HepG2 (cell line): ENCODE results near the gene PRELID2. TPM values are rescaled to one million over a fixed set of nuclear protein-coding genes. Genes with fewer than 3 reads are reported as not detected.
A peak's percentile ranks its signal among the peaks of the same experiment; 100 is the strongest.

ENCODE experiments used
- DR1 ChIP-seq: sonication (generic); formaldehyde crosslinking; IDR thresholded peaks from 2 replicates; pipeline ENCODE4 v1.8.0; 2021; ENCODE audit warnings: mild to moderate bottlenecking, missing genetic modification reagents, inconsistent platforms
- FOXP4 ChIP-seq: sonication (generic); formaldehyde crosslinking; IDR thresholded peaks from 2 replicates; pipeline ENCODE4 v1.4.0; 2020; ENCODE audit warnings: missing genetic modification reagents
- KIAA2018 ChIP-seq: sonication (generic); formaldehyde crosslinking; IDR thresholded peaks from 2 replicates; pipeline ENCODE4 v1.5.0; 2020; ENCODE audit warnings: mild to moderate bottlenecking, missing genetic modification reagents, borderline replicate concordance
- MYNN ChIP-seq: sonication (generic); formaldehyde crosslinking; IDR thresholded peaks from 2 replicates; pipeline ENCODE4 v1.4.0; 2020; ENCODE audit warnings: mild to moderate bottlenecking, low read depth, missing genetic modification reagents
- SMAD9 ChIP-seq: sonication (generic); formaldehyde crosslinking; IDR thresholded peaks from 2 replicates; pipeline ENCODE4 v1.5.1; 2020; ENCODE audit warnings: mild to moderate bottlenecking, missing genetic modification reagents
- TFDP1 ChIP-seq: IDR thresholded peaks from 2 replicates; pipeline ENCODE4 v1.6.1; 2016; ENCODE audit warnings: missing compliant biosample characterization, missing genetic modification reagents, borderline replicate concordance
- ZNF256 ChIP-seq: sonication (generic); formaldehyde crosslinking; conservative IDR thresholded peaks from 2 replicates; pipeline ENCODE4 v1.4.0; 2020; ENCODE audit warnings: missing genetic modification reagents
- ZNF362 ChIP-seq: sonication (generic); formaldehyde crosslinking; IDR thresholded peaks from 2 replicates; pipeline ENCODE4 v1.4.0; 2020; ENCODE audit warnings: missing genetic modification reagents, mild to moderate bottlenecking, borderline replicate concordance
- ZNF512 ChIP-seq: sonication (generic); formaldehyde crosslinking; IDR thresholded peaks from 2 replicates; pipeline ENCODE4 v1.4.0; 2020; ENCODE audit warnings: mild to moderate bottlenecking, missing genetic modification reagents
- ZNF691 ChIP-seq: sonication (generic); formaldehyde crosslinking; IDR thresholded peaks from 2 replicates; pipeline ENCODE4 v1.4.0; 2020; ENCODE audit warnings: missing genetic modification reagents, low read depth, mild to moderate bottlenecking, borderline replicate concordance
- ZSCAN30 ChIP-seq: sonication (generic); formaldehyde crosslinking; IDR thresholded peaks from 2 replicates; pipeline ENCODE4 v1.5.0; 2020; ENCODE audit warnings: mild to moderate bottlenecking, missing genetic modification reagents
- polyA plus RNA-seq, 8 experiments: library from polyadenylated mRNA; depleted of rRNA in 3 of 8; stranded (reverse) in 7 of 8; unstranded in 1 of 8; fragments of >200 nt; fragmentation: Illumina TruSeq in 4 of 8; extraction: Trizol in 4 of 8; gene quantifications; 2 replicates each; pipeline versions ENCODE4 v1.2.1 to v1.2.3, GENCODE V29; 2011 to 2016; ENCODE audit warnings: low read depth in 4 of 8, missing spikeins in 1 of 8, mixed read lengths in 1 of 8; ENCODE audit not compliant: insufficient read depth in 1 of 8
- total RNA-seq, 5 experiments: library from RNA; depleted of rRNA; stranded (reverse); fragments of >200 nt; fragmentation: Illumina TruSeq; extraction: Trizol; gene quantifications; 2 replicates each; pipeline ENCODE4 v1.2.3, GENCODE V29; 2016; ENCODE audit warnings: low read depth in 1 of 5

Gene PRELID2
- total and polyA plus RNA-seq, 2 of the 13 experiments (the other 11 are each of a cell fraction or from before 2014, with no cell fraction given): 10.0 to 22.9 TPM

- TF ChIP-seq FOXP4 (CRISPR knock-in tag): peak; percentile 25; the same call in 1 of the 2 replicates
- TF ChIP-seq SMAD9 (CRISPR knock-in tag): no peak
- no peak for TF ChIP-seq DR1 (CRISPR knock-in tag)
- no peak for TF ChIP-seq KIAA2018 (CRISPR knock-in tag)
- TF ChIP-seq ZSCAN30 (CRISPR knock-in tag): no peak
- no peak for TF ChIP-seq ZNF691 (CRISPR knock-in tag)
- TF ChIP-seq MYNN (CRISPR knock-in tag): no peak
- TF ChIP-seq TFDP1 (CRISPR knock-in tag): peak; percentile 78; the same call in 1 of the 2 replicates
- no peak for TF ChIP-seq ZNF512
- TF ChIP-seq ZNF256: 0 out of 2 replicates have a peak, but pooled peaks have one; percentile 18
- TF ChIP-seq ZNF362 (CRISPR knock-in tag): no peak
These were observed at the start of gene PRELID2 (continued) for GRCh38 chr5:145834917-145835847.
